Endothelial cell of umbilical vein (primary cell): Measurements from ENCODE around the gene MEGF10. TPM values are rescaled to one million over a fixed set of nuclear protein-coding genes. Genes with fewer than 3 reads are reported as not detected.

Source experiments
- BruUV-seq: library from RNA; stranded (reverse); fragments of 400-500 nt; replicated peaks from 2 replicates; lab custom pipeline; 2021; lab: Mats Ljungman, UMichigan
- CTCF ChIA-PET: fragments of 300-600, 350-600 bp; sonication (Branson Sonifier 250); formaldehyde crosslinking; loops from one replicate; lab custom pipeline; 2021; ENCODE audit warnings: antibody characterized with exemption, inconsistent platforms; lab: Charles Lee
- POLR2A ChIA-PET: fragments of 300-600, 350-600 bp; sonication (Branson Sonifier 250); formaldehyde crosslinking; loops from one replicate; lab custom pipeline; 2021; ENCODE audit warnings: antibody characterized with exemption, inconsistent platforms; lab: Charles Lee
- DNase-seq: peaks from one replicate; pipeline ENCODE4 v3.0.0-alpha.2; 2011; ENCODE audit warnings: low read depth, low spot score
- FAIRE-seq: peaks from 2 replicates; lab custom pipeline; 2011; peaks lifted over from hg19 to GRCh38; lab: Jason Lieb, UNC
- H2AFZ ChIP-seq: 2 replicates; pipeline ENCODE4 v1.6.0; 2012; ENCODE audit warnings: low read depth, low read length, control low read depth, inconsistent platforms
- H3K27ac ChIP-seq: 2 replicates; pipeline ENCODE4 v1.5.1; 2011; ENCODE audit warnings: low read depth, mild to moderate bottlenecking, control low read depth, low read length, moderate library complexity; ENCODE audit not compliant: insufficient read depth
- H3K27me3 ChIP-seq, 2 experiments: 2 replicates each; pipeline versions ENCODE4 v1.6.0 to v1.6.1; 2011; ENCODE audit warnings: low read length in 2 of 2, mixed read lengths in 1 of 2; ENCODE audit not compliant: control insufficient read depth in 2 of 2, insufficient read depth in 2 of 2
- H3K36me3 ChIP-seq, 2 experiments: 2 replicates in 1 of 2; 3 replicates in 1 of 2; pipeline ENCODE4 v1.5.1; 2011; ENCODE audit warnings: low read length in 2 of 2, mild to moderate bottlenecking in 1 of 2, moderate library complexity in 1 of 2; ENCODE audit not compliant: control insufficient read depth in 2 of 2, insufficient read depth in 2 of 2; ENCODE audit errors: extremely low read depth in 1 of 2
- H3K4me1 ChIP-seq: 3 replicates; pipeline ENCODE4 v1.5.1; 2011; ENCODE audit warnings: mild to moderate bottlenecking, low read length; ENCODE audit not compliant: control insufficient read depth, insufficient read depth; ENCODE audit errors: extremely low read depth
- H3K4me2 ChIP-seq: 2 replicates; pipeline ENCODE4 v1.6.1; 2011; ENCODE audit warnings: low read length, control low read depth, mixed read lengths; ENCODE audit not compliant: insufficient read depth
- H3K4me3 ChIP-seq, 3 experiments: fragments of 200-600 bp in 1 of 3; sonication (generic), shearing (Covaris generic) in 1 of 3; replicated peaks in 1 of 3; 2 replicates each; pipeline ENCODE4 v1.5.1; 2011 to 2016; ENCODE audit warnings: control low read depth in 3 of 3, low read length in 3 of 3, mild to moderate bottlenecking in 2 of 3, inconsistent platforms in 1 of 3, low read depth in 1 of 3, moderate library complexity in 1 of 3; ENCODE audit not compliant: insufficient read depth in 1 of 3
- H3K79me2 ChIP-seq: 2 replicates; pipeline ENCODE4 v1.6.0; 2012; ENCODE audit warnings: low read length, inconsistent platforms; ENCODE audit not compliant: control insufficient read depth, insufficient read depth
- H3K9ac ChIP-seq: replicated peaks from 2 replicates; pipeline ENCODE3; 2011; ENCODE audit warnings: low read length, control low read depth; ENCODE audit not compliant: insufficient read depth; ENCODE audit errors: extremely low read depth
- H3K9me1 ChIP-seq: replicated peaks from 3 replicates; pipeline ENCODE4 v1.6.0; 2011; ENCODE audit warnings: mild to moderate bottlenecking, low read length; ENCODE audit not compliant: control insufficient read depth, insufficient read depth; ENCODE audit errors: extremely low read depth
- H3K9me3 ChIP-seq: replicated peaks from 2 replicates; pipeline ENCODE4 v1.5.1; 2012; ENCODE audit warnings: low read length, inconsistent platforms; ENCODE audit not compliant: control insufficient read depth, insufficient read depth
- H4K20me1 ChIP-seq: replicated peaks from 2 replicates; pipeline ENCODE3; 2011; ENCODE audit warnings: mild to moderate bottlenecking, low read length; ENCODE audit not compliant: control insufficient read depth, insufficient read depth; ENCODE audit errors: extremely low read depth
- CTCF ChIP-seq, 2 donors: IDR thresholded peaks; 1 replicate in 1 of 2; 2 replicates in 1 of 2; pipeline ENCODE4 v1.5.1; 2011; ENCODE audit warnings: low read length in 2 of 2, mild to moderate bottlenecking in 2 of 2, moderate library complexity in 2 of 2, control low read depth in 1 of 2, inconsistent platforms in 1 of 2, low read depth in 1 of 2; ENCODE audit not compliant: insufficient read depth in 1 of 2; ENCODE audit errors: extremely low read depth in 1 of 2
- EZH2 ChIP-seq: IDR thresholded peaks from 2 replicates; pipeline ENCODE4 v1.6.1; 2012; ENCODE audit warnings: borderline replicate concordance, low read depth, mild to moderate bottlenecking, moderate library complexity, low read length, inconsistent platforms; ENCODE audit not compliant: severe bottlenecking
- FOS ChIP-seq: IDR thresholded peaks from 2 replicates; pipeline ENCODE4 v1.6.1; 2011; ENCODE audit warnings: mild to moderate bottlenecking, low read length, moderate library complexity, borderline replicate concordance; ENCODE audit not compliant: insufficient read depth
- GATA2 ChIP-seq: IDR thresholded peaks from 2 replicates; pipeline ENCODE4 v1.7.0; 2011; ENCODE audit warnings: low read depth, mild to moderate bottlenecking, moderate library complexity, mixed read lengths, low read length; ENCODE audit not compliant: insufficient read length, insufficient read depth
- JUN ChIP-seq: IDR thresholded peaks from 2 replicates; pipeline ENCODE4 v1.6.1; 2011; ENCODE audit warnings: borderline replicate concordance, low read depth; ENCODE audit not compliant: insufficient read length, insufficient read depth
- MAX ChIP-seq: IDR thresholded peaks from 2 replicates; pipeline ENCODE4 v1.6.1; 2011; ENCODE audit not compliant: insufficient read depth, insufficient read length
- MYC ChIP-seq: IDR thresholded peaks from one replicate; pipeline ENCODE4 v1.6.1; 2011; ENCODE audit warnings: mild to moderate bottlenecking, low read depth, low read length
- POLR2A ChIP-seq: IDR thresholded peaks from 2 replicates; pipeline ENCODE4 v1.6.1; 2012; ENCODE audit warnings: low read depth, mild to moderate bottlenecking, control low read depth, low read length
- POLR2AphosphoS5 ChIP-seq: IDR thresholded peaks from 2 replicates; pipeline ENCODE4 v1.6.1; 2012; ENCODE audit warnings: low read depth, mild to moderate bottlenecking, control low read depth, low read length, moderate library complexity; ENCODE audit not compliant: insufficient read depth
- dilution Hi-C: fragments of 300-500 bp; cut with MboI; formaldehyde crosslinking; loops from one replicate; pipeline ENCODE4 v1.15.0; 2019; ENCODE audit warnings: low sequenced_read_pairs; ENCODE audit not compliant: extremely low pct_ligation_motif_present
- intact Hi-C: fragments of 100-400 bp; cut with micrococcal nuclease; formaldehyde crosslinking; loops from one replicate; pipeline ENCODE4 v1.10.0; 2022
- polyA plus RNA-seq, 4 experiments: library from polyadenylated mRNA; depleted of rRNA in 3 of 4; stranded (reverse) in 3 of 4; unstranded in 1 of 4; fragments of >200 nt; gene quantifications; 2 replicates each; pipeline versions ENCODE4 v1.2.1 to v1.2.3, GENCODE V29; 2011 to 2012; ENCODE audit warnings: missing spikeins in 1 of 4
- total RNA-seq: library from RNA; stranded (reverse); gene quantifications from 2 replicates; pipeline ENCODE4 v1.2.3, GENCODE V29; 2021

Gene MEGF10
- total and polyA plus RNA-seq, 2 donors (not counting 3 experiments of a cell fraction or from before 2014, with no cell fraction given) = 0.30 to 1.00 TPM

GRCh38 chr5:127243011-127243410, 47.6 kb upstream of the MEGF10 start:
- intact Hi-C loops = loop anchor here (5.0 kb wide), 1 partner anchor 66 kb away; no protein-coding TSS in a partner anchor

More at GRCh38 chr5:127243011-127243410, 47.6 kb upstream of the MEGF10 start:
- BruUV-seq = no TSS peak
- H3K4me1 ChIP-seq = no peaks in the 10 kb centered on the region
- no peaks in the 10 kb centered on the region for H3K9me1 ChIP-seq
- H3K4me3 ChIP-seq = no peak overlapping the region
- dilution Hi-C loops = no loop called here
- H3K4me2 ChIP-seq = no peak overlapping the region
- CTCF ChIA-PET = no interaction called here
- no peak for FAIRE-seq
- H3K27me3 ChIP-seq = peaks cover 2 to 3% of the 10 kb centered on the region in 2 experiments
- DNase-seq = no peak
- POLR2A ChIA-PET = no interaction called here
- H3K36me3 ChIP-seq = no peaks in the 10 kb centered on the region
- no peaks in the 10 kb centered on the region for H4K20me1 ChIP-seq
- H3K27ac ChIP-seq = no peak overlapping the region
- no peak overlapping the region for H3K9ac ChIP-seq
- TF ChIP-seq MAX (no peak), FOS (no peak), EZH2 (no peak), POLR2AphosphoS5 (no peak), MYC (no peak), JUN (no peak), POLR2A (no peak), GATA2 (no peak), CTCF (IDR thresholded peaks at IDR 0.05; ENCODE audit: extremely low read depth in 1 of 2, insufficient read depth in 1 of 2, low read depth in 1 of 2, low read length in 2 of 2) (no peak)
- H3K9me3 ChIP-seq = no peaks in the 10 kb centered on the region
- H2AFZ ChIP-seq = no peak overlapping the region
- H3K79me2 ChIP-seq = no peaks in the 10 kb centered on the region
